Body of pancreas (tissue), 4 donors: ENCODE results near the gene ZNF276. TPM values are rescaled to one million over a fixed set of nuclear protein-coding genes. Genes with fewer than 3 reads are reported as not detected.

Source experiments
- ATAC-seq: fragments of 150-250 bp; one replicate; pipeline ENCODE4 v1.9.1; 2016
- DNase-seq, 4 donors: peaks; one replicate each; pipeline ENCODE4 v3.0.0-alpha.2; 2019
- H3K27ac ChIP-seq, 4 donors: fragments of 200-600 bp; sonication (generic); 1 replicate in 3 of 4; 2 replicates in 1 of 4; pipeline versions ENCODE4 v1.5.1 to v1.6.1; 2016 to 2019; ENCODE audit warnings: mild to moderate bottlenecking in 1 of 4, mixed read lengths in 1 of 4, moderate library complexity in 1 of 4
- H3K27me3 ChIP-seq, 2 donors: fragments of 200-600 bp; sonication (generic); one replicate each; pipeline ENCODE4 v1.6.0; 2016; ENCODE audit warnings: mild to moderate bottlenecking in 1 of 2
- H3K36me3 ChIP-seq, 2 donors: fragments of 200-600 bp; sonication (generic); replicated peaks in 1 of 2; 2 replicates each; pipeline ENCODE4 v1.5.1; 2016; ENCODE audit warnings: low read depth in 2 of 2; ENCODE audit not compliant: insufficient read depth in 1 of 2
- H3K4me1 ChIP-seq: fragments of 200-600 bp; sonication (generic); one replicate; pipeline ENCODE4 v1.6.0; 2016
- H3K4me3 ChIP-seq, 2 donors: fragments of 200-600 bp; sonication (generic); 1 replicate in 1 of 2; 2 replicates in 1 of 2; pipeline ENCODE4 v1.5.1; 2016 to 2019
- H3K9me3 ChIP-seq, 3 donors: fragments of 200-600 bp; sonication (generic); 1 replicate in 2 of 3; 2 replicates in 1 of 3; pipeline ENCODE4 v1.5.1; 2016
- CTCF ChIP-seq, 7 experiments: fragments of 450-650 bp in 4 of 7; fragments of 200-600 bp in 3 of 7; sonication (generic) in 3 of 7; IDR thresholded peaks; one replicate each; pipeline ENCODE4 v1.5.1; 2016 to 2019; ENCODE audit warnings: antibody characterized with exemption in 7 of 7
- POLR2A ChIP-seq, 3 donors: fragments of 450-650 bp; IDR thresholded peaks; one replicate each; pipeline ENCODE4 v1.6.1; 2016; ENCODE audit warnings: antibody characterized with exemption in 3 of 3, mild to moderate bottlenecking in 2 of 3
- WGBS, 2 donors: methylation state at CpG; one replicate each; pipeline ENCODE4 v1.1.5; 2017; 5-methylcytosine and 5-hydroxymethylcytosine counted together
- intact Hi-C: fragments of 100-400 bp; cut with DNase I; formaldehyde crosslinking; loops from one replicate; pipeline ENCODE4 v1.15.1; 2023
- total RNA-seq, 2 donors: library from RNA; depleted of rRNA; stranded (reverse); fragments of >200 nt; gene quantifications; one replicate each; pipeline ENCODE4 v1.1.0, GENCODE V29; 2016

Gene ZNF276
- total RNA-seq, 2 donors from 2014 or later: 20.8 to 41.2 TPM

- no peak for DNase-seq
- Histone ChIP-seq H3K27ac (no peak overlapping the region), H3K4me3 (no peak overlapping the region), H3K27me3 (no peaks in the 10 kb centered on the region), H3K9me3 (no peaks in the 10 kb centered on the region), H3K36me3 (no peaks in the 10 kb centered on the region), H3K4me1 (peaks cover 25% of the 10 kb centered on the region)
- no peak for ATAC-seq
- TF ChIP-seq CTCF (IDR thresholded peaks at IDR 0.05) (no peak), POLR2A (IDR thresholded peaks at IDR 0.05) (no peak)
- WGBS, 2 donors: 65 to 67% methylated on average over 13 to 15 of the region's 15 CpGs
- intact Hi-C loops: loop anchor here (5.0 kb wide), 1 partner anchor 87 kb away; no protein-coding TSS in a partner anchor
Measured at GRCh38 chr16:89705006-89705405, 16.3 kb upstream of the ZNF276 start.

- Histone ChIP-seq H3K27ac (no peak overlapping the region), H3K36me3 (no peaks in the 10 kb centered on the region), H3K27me3 (no peaks in the 10 kb centered on the region), H3K9me3 (no peaks in the 10 kb centered on the region), H3K4me3 (no peak overlapping the region), H3K4me1 (peaks cover 18% of the 10 kb centered on the region)
- 74 to 81% methylated on average over 6 to 14 of the region's 14 CpGs for WGBS, 2 donors
- DNase-seq: no peak
- no peak for TF ChIP-seq CTCF (IDR thresholded peaks at IDR 0.05)
- TF ChIP-seq POLR2A (IDR thresholded peaks at IDR 0.05): no peak
- intact Hi-C loops: loop anchor here (5.0 kb wide), 1 partner anchor 86 kb away; no protein-coding TSS in a partner anchor
- no peak for ATAC-seq
Measured at GRCh38 chr16:89706518-89707260, 14.6 kb upstream of the ZNF276 start.

GRCh38 chr16:89707695-89708094 lies 13.6 kb upstream of the ZNF276 start:
- H3K27me3 ChIP-seq: no peaks in the 10 kb centered on the region
- no peak for DNase-seq
- 96% methylated on average over 9 of the region's 9 CpGs; no CpG with 5 or more reads in 1 of the 2 donors for WGBS, 2 donors

DNA sequence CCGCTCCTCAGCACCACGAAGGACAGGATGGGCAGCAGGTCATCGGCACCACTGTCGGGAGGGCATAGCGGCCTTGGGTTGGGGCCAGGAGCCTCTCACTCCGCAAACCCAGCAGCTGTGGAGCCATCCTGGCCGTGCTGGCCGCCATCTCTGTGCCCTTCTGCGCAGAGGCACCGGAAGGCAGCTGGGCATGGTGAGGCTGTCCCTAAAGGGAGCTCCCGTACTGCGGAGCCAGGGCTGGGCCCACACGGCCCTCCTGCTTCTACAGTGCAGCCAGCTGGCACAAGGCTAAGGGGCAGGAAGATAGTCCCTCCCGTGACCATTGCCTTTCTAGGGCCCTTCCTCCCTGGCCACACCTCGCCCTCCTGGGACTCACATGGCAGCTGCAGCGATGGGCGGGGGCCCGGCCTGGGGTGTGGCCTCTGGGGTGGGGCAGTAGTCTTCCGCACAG lies 12.8 kb upstream of the ZNF276 start:
- 80% methylated on average over 4 of the region's 19 CpGs; no CpG with 5 or more reads in 1 of the 2 donors for WGBS, 2 donors
- Histone ChIP-seq H3K27me3 (no peaks in the 10 kb centered on the region), H3K4me3 (no peak overlapping the region), H3K36me3 (no peaks in the 10 kb centered on the region), H3K27ac (no peak overlapping the region), H3K9me3 (no peaks in the 10 kb centered on the region), H3K4me1 (peaks cover 21% of the 10 kb centered on the region)
- TF ChIP-seq POLR2A (IDR thresholded peaks at IDR 0.05): no peak
- TF ChIP-seq CTCF (IDR thresholded peaks at IDR 0.05): no peak
- DNase-seq (no peak), ATAC-seq (no peak)
- intact Hi-C loops: loop anchor here (5.0 kb wide), 1 partner anchor 84 kb away; no protein-coding TSS in a partner anchor

More at GRCh38 chr16:89707695-89708094, 13.6 kb upstream of the ZNF276 start:
- intact Hi-C loops: loop anchor here (5.0 kb wide), 1 partner anchor 85 kb away; no protein-coding TSS in a partner anchor
- H3K9me3 ChIP-seq: no peaks in the 10 kb centered on the region
- H3K27ac ChIP-seq: no peak overlapping the region
- H3K36me3 ChIP-seq: no peaks in the 10 kb centered on the region
- peaks cover 21% of the 10 kb centered on the region for H3K4me1 ChIP-seq
- no peak overlapping the region for H3K4me3 ChIP-seq
- ATAC-seq: no peak
- TF ChIP-seq POLR2A (IDR thresholded peaks at IDR 0.05): no peak
- no peak for TF ChIP-seq CTCF (IDR thresholded peaks at IDR 0.05)
